Esophagus muscularis mucosa (tissue), 3 donors: Measurements from ENCODE around the gene CLASP1.

Experiments
- CTCF ChIP-seq, 3 experiments: fragments of 200-600 bp in 2 of 3; fragments of 450-650 bp in 1 of 3; sonication (generic) in 2 of 3; IDR thresholded peaks; one replicate each; pipeline ENCODE4 v1.5.1; 2017 to 2019; ENCODE audit warnings: antibody characterized with exemption in 3 of 3, mild to moderate bottlenecking in 2 of 3, moderate library complexity in 1 of 3
- EP300 ChIP-seq: sonication (generic); formaldehyde crosslinking; IDR thresholded peaks from one replicate; pipeline ENCODE4 v1.6.1; 2017; ENCODE audit warnings: antibody characterized with exemption

GRCh38 chr2:121541495-121541894, 107.8 kb downstream of the CLASP1 start:
- TF ChIP-seq CTCF (IDR thresholded peaks at IDR 0.05) = no peak
- TF ChIP-seq EP300 = no peak
